ENCODE data around the gene TSPAN7. TPM values are rescaled to one million over a fixed set of nuclear protein-coding genes. Genes with fewer than 3 reads are reported as not detected.

The TSPAN7 gene
- total and polyA plus RNA-seq, 2 donors from 2014 or later = 44.9 to 98.3 TPM

GRCh38 chrX:38561951-38562719 lies 793 bp downstream of the TSPAN7 start:
- peak overlapping the region; percentile 58 to 77 (median 71) for H3K4me3 ChIP-seq (ENCODE audit: low read length in 3 of 3)
- DNase-seq = peak; percentile 32 to 70 (median 51)
- H3K27ac ChIP-seq (ENCODE audit: low read depth in 2 of 2, low read length in 2 of 2) = no peak overlapping the region
- H3K9ac ChIP-seq (ENCODE audit: low read length in 3 of 3) = peak overlapping the region; percentile 9 to 61 (median 42)
- H3K36me3 ChIP-seq (ENCODE audit: control insufficient read depth in 2 of 3, insufficient read depth in 3 of 3, low read length in 3 of 3) = no peaks in the 10 kb centered on the region
- intact Hi-C loops (cut with DNase I) = no loop called here
- FAIRE-seq = no peak
- no peaks in the 10 kb centered on the region for H3K9me3 ChIP-seq (ENCODE audit: control insufficient read depth in 2 of 3, insufficient read depth in 1 of 3, low read length in 3 of 3)
- no peaks in the 10 kb centered on the region for H3K27me3 ChIP-seq (ENCODE audit: control insufficient read depth, insufficient read depth, low read length)
- no peaks in the 10 kb centered on the region for H3K4me1 ChIP-seq (ENCODE audit: control insufficient read depth in 2 of 3, insufficient read depth in 2 of 3, low read depth in 1 of 3, low read length in 3 of 3)
- no peak for TF ChIP-seq CTCF (IDR thresholded peaks at IDR 0.05; ENCODE audit: borderline replicate concordance, extremely low read depth, insufficient read depth)

GRCh38 chrX:38563030-38563429 lies 1.7 kb downstream of the TSPAN7 start:
- H3K9me3 ChIP-seq (ENCODE audit: control insufficient read depth in 2 of 3, insufficient read depth in 1 of 3, low read length in 3 of 3) = no peaks in the 10 kb centered on the region
- H3K36me3 ChIP-seq (ENCODE audit: control insufficient read depth in 2 of 3, insufficient read depth in 3 of 3, low read length in 3 of 3) = no peaks in the 10 kb centered on the region
- H3K4me3 ChIP-seq (ENCODE audit: low read length in 3 of 3) = peak overlapping the region in 2 of 3 donors; percentile 63 to 77
- no peak for TF ChIP-seq CTCF (IDR thresholded peaks at IDR 0.05; ENCODE audit: borderline replicate concordance, extremely low read depth, insufficient read depth)
- FAIRE-seq (peak; percentile 23), DNase-seq (no peak)
- intact Hi-C loops (cut with DNase I) = no loop called here
- H3K27me3 ChIP-seq (ENCODE audit: control insufficient read depth, insufficient read depth, low read length) = no peaks in the 10 kb centered on the region
- peak overlapping the region in 2 of 3 donors; percentile 10 to 34 for H3K9ac ChIP-seq (ENCODE audit: low read length in 3 of 3)
- no peak overlapping the region for H3K27ac ChIP-seq (ENCODE audit: low read depth in 2 of 2, low read length in 2 of 2)
- H3K4me1 ChIP-seq (ENCODE audit: control insufficient read depth in 2 of 3, insufficient read depth in 2 of 3, low read depth in 1 of 3, low read length in 3 of 3) = no peaks in the 10 kb centered on the region

GRCh38 chrX:38570396-38570795 lies 9.1 kb downstream of the TSPAN7 start:
- Histone ChIP-seq H3K4me3 (ENCODE audit: low read length in 3 of 3) (no peak overlapping the region), H3K27me3 (ENCODE audit: control insufficient read depth, insufficient read depth, low read length) (no peaks in the 10 kb centered on the region), H3K27ac (ENCODE audit: low read depth in 2 of 2, low read length in 2 of 2) (no peak overlapping the region), H3K4me1 (ENCODE audit: control insufficient read depth in 2 of 3, insufficient read depth in 2 of 3, low read depth in 1 of 3, low read length in 3 of 3) (no peaks in the 10 kb centered on the region), H3K36me3 (ENCODE audit: control insufficient read depth in 2 of 3, insufficient read depth in 3 of 3, low read length in 3 of 3) (no peaks in the 10 kb centered on the region), H3K9ac (ENCODE audit: low read length in 3 of 3) (no peak overlapping the region), H3K9me3 (ENCODE audit: control insufficient read depth in 2 of 3, insufficient read depth in 1 of 3, low read length in 3 of 3) (no peaks in the 10 kb centered on the region)
- FAIRE-seq = no peak
- intact Hi-C loops (cut with DNase I) = no loop called here
- DNase-seq = no peak
- no peak for TF ChIP-seq CTCF (IDR thresholded peaks at IDR 0.05; ENCODE audit: borderline replicate concordance, extremely low read depth, insufficient read depth)

All from kidney (tissue), 14 donors.